ENCODE results near the gene TMED4.

- TF ChIP-seq CTCF (IDR thresholded peaks at IDR 0.05 in 4 of 5, conservative IDR thresholded peaks at IDR 0.05 in 1 of 5) = no peak
- no peak for TF ChIP-seq POLR2A (IDR thresholded peaks at IDR 0.05)
These were observed 14.1 kb downstream of the TMED4 start for GRCh38 chr7:44567884-44568283.

All from gastrocnemius medialis (tissue), 4 donors.